K562 (cell line): Measurements from ENCODE around the gene CELSR1.

Experiments
- ETV6 ChIP-seq, 3 experiments: fragments of 150-350 bp in 1 of 3; sonication (generic) in 1 of 3; formaldehyde crosslinking in 1 of 3; IDR thresholded peaks; 2 replicates each; pipeline versions ENCODE4 v1.6.1 to v1.8.0; 2014 to 2022; ENCODE audit warnings: borderline replicate concordance in 2 of 3, low read depth in 2 of 3, antibody characterized with exemption in 1 of 3, low read length in 1 of 3, mild to moderate bottlenecking in 1 of 3, missing genetic modification reagents in 1 of 3
- EZH2 ChIP-seq: IDR thresholded peaks from 2 replicates; pipeline ENCODE4 v1.6.1; 2012; ENCODE audit warnings: low read depth, mild to moderate bottlenecking, inconsistent platforms, low read length, borderline replicate concordance
- FOXK1 ChIP-seq: sonication (generic); formaldehyde crosslinking; IDR thresholded peaks from 2 replicates; pipeline ENCODE4 v1.8.0; 2022; ENCODE audit warnings: missing genetic modification reagents, mild to moderate bottlenecking, borderline replicate concordance
- HDAC1 ChIP-seq, 2 experiments: fragments of 450-650 bp; IDR thresholded peaks; 2 replicates each; pipeline ENCODE4 v1.6.1; 2016 to 2017; ENCODE audit warnings: inconsistent platforms in 1 of 2, mild to moderate bottlenecking in 1 of 2, moderate library complexity in 1 of 2
- KDM1A ChIP-seq, 2 experiments: fragments of 450-650 bp; IDR thresholded peaks; 2 replicates each; pipeline ENCODE4 v1.6.1; 2016; ENCODE audit warnings: mild to moderate bottlenecking in 2 of 2
- SMC3 ChIP-seq: conservative IDR thresholded peaks from 2 replicates; pipeline ENCODE4 v1.6.1; 2011; ENCODE audit warnings: low read depth, low read length, improper control_type of control experiment; ENCODE audit not compliant: insufficient read depth
- SREBF1 ChIP-seq: fragments of 150-350 bp; IDR thresholded peaks from 2 replicates; pipeline ENCODE4 v1.6.1; 2014; ENCODE audit warnings: antibody characterized with exemption, low read depth, low read length, borderline replicate concordance
- YY1 ChIP-seq, 3 experiments: IDR thresholded peaks; 2 replicates each; pipeline ENCODE4 v1.6.1; 2011; ENCODE audit warnings: low read length in 2 of 3, mild to moderate bottlenecking in 2 of 3, moderate library complexity in 2 of 3, borderline replicate concordance in 1 of 3, control low read depth in 1 of 3, low read depth in 1 of 3; ENCODE audit not compliant: insufficient read depth in 3 of 3, insufficient replicate concordance in 2 of 3, control insufficient read depth in 1 of 3, insufficient read length in 1 of 3; ENCODE audit errors: extremely low read depth in 1 of 3
- TF ChIP-seq, protein P1 (sequence below), 2 experiments: fragments of 450-650 bp in 1 of 2; sonication (generic) in 1 of 2; formaldehyde crosslinking in 1 of 2; IDR thresholded peaks in 1 of 2; conservative IDR thresholded peaks in 1 of 2; 2 replicates each; pipeline versions ENCODE4 v1.6.1 to v1.8.1; 2016 to 2023; ENCODE audit warnings: mild to moderate bottlenecking in 2 of 2, moderate library complexity in 2 of 2, inconsistent platforms in 1 of 2, missing genetic modification reagents in 1 of 2
- TF ChIP-seq, protein P2 (sequence below), 3 experiments: IDR thresholded peaks in 2 of 3; conservative IDR thresholded peaks in 1 of 3; 2 replicates each; pipeline ENCODE4 v1.5.1; 2011 to 2012; ENCODE audit warnings: low read length in 3 of 3, mild to moderate bottlenecking in 3 of 3, control low read depth in 2 of 3, improper control_type of control experiment in 1 of 3, inconsistent platforms in 1 of 3, low read depth in 1 of 3, mixed read lengths in 1 of 3, moderate library complexity in 1 of 3; ENCODE audit not compliant: insufficient read depth in 2 of 3
- TF ChIP-seq, protein P3 (sequence below): sonication (generic); formaldehyde crosslinking; IDR thresholded peaks from 2 replicates; pipeline ENCODE4 v1.8.0; 2023; ENCODE audit warnings: mild to moderate bottlenecking, missing genetic modification reagents
- TF ChIP-seq, protein P4 (sequence below): sonication (generic); formaldehyde crosslinking; IDR thresholded peaks from 2 replicates; pipeline ENCODE4 v1.8.1; 2022; ENCODE audit warnings: missing genetic modification reagents

DNA sequence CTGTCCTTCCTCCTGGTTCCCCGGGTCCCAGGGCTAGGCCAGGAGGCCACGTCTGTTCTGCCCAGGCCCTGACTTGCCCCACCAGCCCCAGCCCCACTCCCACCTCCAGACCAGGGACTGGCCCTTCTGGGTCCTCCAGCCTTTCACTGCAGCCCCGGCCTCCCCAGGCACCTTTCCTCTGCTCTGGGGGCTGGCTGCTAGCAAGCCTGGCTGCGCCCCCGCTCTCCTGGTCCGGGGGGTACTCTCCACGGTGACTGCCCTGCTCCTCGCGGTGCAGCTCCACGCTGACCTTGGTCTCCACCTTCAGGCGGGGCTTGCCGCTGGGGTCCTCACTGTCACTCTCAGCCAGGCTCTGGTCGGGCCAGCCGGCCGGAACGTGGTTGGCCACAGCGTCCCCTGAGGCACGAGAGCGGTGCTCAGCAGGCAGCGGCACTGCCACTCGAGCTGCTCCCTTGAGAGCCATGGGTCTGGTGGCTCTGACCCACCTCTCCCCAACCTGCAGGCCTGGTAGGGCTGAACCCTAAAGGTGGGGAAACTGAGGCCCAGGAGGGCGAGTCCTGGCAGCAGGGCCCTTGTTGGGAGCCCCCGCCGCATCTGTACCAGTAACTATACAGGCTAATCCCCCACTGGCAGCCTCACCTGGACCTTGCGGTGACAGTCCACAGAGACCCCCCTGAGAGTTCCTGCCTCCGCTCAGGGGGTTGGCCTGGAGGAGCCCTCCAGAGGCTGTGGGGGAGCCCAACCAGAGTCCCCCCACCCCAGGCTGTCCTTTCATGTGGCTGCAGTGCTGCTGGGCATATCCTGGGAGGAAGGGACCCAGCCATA, 172.9 kb downstream of the CELSR1 start:
- TF ChIP-seq HDAC1 (IDR thresholded peaks at IDR 0.05), result no peak
- TF ChIP-seq, protein P1, sequence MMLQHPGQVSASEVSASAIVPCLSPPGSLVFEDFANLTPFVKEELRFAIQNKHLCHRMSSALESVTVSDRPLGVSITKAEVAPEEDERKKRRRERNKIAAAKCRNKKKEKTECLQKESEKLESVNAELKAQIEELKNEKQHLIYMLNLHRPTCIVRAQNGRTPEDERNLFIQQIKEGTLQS (IDR thresholded peaks at IDR 0.05), result no peak
- TF ChIP-seq, protein P1 (CRISPR knock-in tag; conservative IDR thresholded peaks at IDR 0.05), result no peak
- no peak for TF ChIP-seq FOXK1 (CRISPR knock-in tag)
- no peak for TF ChIP-seq SMC3
- TF ChIP-seq, protein P2, sequence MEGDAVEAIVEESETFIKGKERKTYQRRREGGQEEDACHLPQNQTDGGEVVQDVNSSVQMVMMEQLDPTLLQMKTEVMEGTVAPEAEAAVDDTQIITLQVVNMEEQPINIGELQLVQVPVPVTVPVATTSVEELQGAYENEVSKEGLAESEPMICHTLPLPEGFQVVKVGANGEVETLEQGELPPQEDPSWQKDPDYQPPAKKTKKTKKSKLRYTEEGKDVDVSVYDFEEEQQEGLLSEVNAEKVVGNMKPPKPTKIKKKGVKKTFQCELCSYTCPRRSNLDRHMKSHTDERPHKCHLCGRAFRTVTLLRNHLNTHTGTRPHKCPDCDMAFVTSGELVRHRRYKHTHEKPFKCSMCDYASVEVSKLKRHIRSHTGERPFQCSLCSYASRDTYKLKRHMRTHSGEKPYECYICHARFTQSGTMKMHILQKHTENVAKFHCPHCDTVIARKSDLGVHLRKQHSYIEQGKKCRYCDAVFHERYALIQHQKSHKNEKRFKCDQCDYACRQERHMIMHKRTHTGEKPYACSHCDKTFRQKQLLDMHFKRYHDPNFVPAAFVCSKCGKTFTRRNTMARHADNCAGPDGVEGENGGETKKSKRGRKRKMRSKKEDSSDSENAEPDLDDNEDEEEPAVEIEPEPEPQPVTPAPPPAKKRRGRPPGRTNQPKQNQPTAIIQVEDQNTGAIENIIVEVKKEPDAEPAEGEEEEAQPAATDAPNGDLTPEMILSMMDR (IDR thresholded peaks at IDR 0.05 in 2 of 3, conservative IDR thresholded peaks at IDR 0.05 in 1 of 3; ENCODE audit: insufficient read depth in 2 of 3, low read depth in 1 of 3, low read length in 3 of 3), result no peak
- TF ChIP-seq KDM1A (IDR thresholded peaks at IDR 0.05), result no peak
- no peak for TF ChIP-seq SREBF1
- no peak for TF ChIP-seq ETV6 (IDR thresholded peaks at IDR 0.05; ENCODE audit: borderline replicate concordance in 1 of 2, low read depth in 2 of 2, low read length in 1 of 2)
- no peak for TF ChIP-seq ETV6 (CRISPR knock-in tag; IDR thresholded peaks at IDR 0.05; ENCODE audit: borderline replicate concordance)
- TF ChIP-seq, protein P3, sequence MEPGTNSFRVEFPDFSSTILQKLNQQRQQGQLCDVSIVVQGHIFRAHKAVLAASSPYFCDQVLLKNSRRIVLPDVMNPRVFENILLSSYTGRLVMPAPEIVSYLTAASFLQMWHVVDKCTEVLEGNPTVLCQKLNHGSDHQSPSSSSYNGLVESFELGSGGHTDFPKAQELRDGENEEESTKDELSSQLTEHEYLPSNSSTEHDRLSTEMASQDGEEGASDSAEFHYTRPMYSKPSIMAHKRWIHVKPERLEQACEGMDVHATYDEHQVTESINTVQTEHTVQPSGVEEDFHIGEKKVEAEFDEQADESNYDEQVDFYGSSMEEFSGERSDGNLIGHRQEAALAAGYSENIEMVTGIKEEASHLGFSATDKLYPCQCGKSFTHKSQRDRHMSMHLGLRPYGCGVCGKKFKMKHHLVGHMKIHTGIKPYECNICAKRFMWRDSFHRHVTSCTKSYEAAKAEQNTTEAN, result no peak
- no peak for TF ChIP-seq YY1 (IDR thresholded peaks at IDR 0.05; ENCODE audit: borderline replicate concordance in 1 of 3, control insufficient read depth in 1 of 3, extremely low read depth in 1 of 3, insufficient read depth in 3 of 3, insufficient read length in 1 of 3, insufficient replicate concordance in 2 of 3, low read depth in 1 of 3, low read length in 2 of 3)
- TF ChIP-seq EZH2, result no peak
- TF ChIP-seq, protein P4, sequence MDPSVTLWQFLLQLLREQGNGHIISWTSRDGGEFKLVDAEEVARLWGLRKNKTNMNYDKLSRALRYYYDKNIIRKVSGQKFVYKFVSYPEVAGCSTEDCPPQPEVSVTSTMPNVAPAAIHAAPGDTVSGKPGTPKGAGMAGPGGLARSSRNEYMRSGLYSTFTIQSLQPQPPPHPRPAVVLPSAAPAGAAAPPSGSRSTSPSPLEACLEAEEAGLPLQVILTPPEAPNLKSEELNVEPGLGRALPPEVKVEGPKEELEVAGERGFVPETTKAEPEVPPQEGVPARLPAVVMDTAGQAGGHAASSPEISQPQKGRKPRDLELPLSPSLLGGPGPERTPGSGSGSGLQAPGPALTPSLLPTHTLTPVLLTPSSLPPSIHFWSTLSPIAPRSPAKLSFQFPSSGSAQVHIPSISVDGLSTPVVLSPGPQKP, result no peak
